NCI-H460 (cell line): ENCODE data around the gene STYK1. TPM values are rescaled to one million over a fixed set of nuclear protein-coding genes. Genes with fewer than 3 reads are reported as not detected.
"Not testable (repeated sequence)": the region's sequence is repeated elsewhere in the genome, so short reads cannot be mapped to it uniquely, and the experiment has no call there.

Experiments used
- DNase-seq: peaks from one replicate; pipeline ENCODE4 v3.0.0-alpha.2; 2016; ENCODE audit warnings: low read depth; ENCODE audit errors: extremely low read depth
- total RNA-seq: library from RNA; depleted of rRNA; stranded (reverse); fragments of >200 nt; shearing (Covaris generic); gene quantifications from 2 replicates; pipeline ENCODE4 v1.2.3, GENCODE V29; 2014

Gene STYK1
- total RNA-seq, 1 experiment from 2014 or later: 0.89 TPM

DNA sequence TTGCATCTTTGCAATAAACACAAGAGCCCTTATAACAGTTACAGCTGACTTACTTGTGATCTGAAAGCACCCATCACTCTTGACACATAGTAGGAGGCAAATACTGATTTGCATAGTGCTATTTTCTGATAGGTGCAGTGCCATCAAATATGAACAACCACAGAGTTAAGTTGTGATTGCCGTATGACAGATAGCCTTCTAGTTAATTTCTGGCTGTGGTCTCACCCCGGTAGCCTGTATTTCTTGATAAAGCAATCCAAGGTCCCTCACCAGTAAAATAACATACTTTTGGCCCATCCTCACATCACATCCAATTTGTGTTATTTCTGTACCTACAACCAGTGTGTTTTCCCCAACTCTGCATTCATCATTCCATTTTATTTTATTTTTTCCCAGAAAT, 23.3 kb upstream of the STYK1 start:
- DNase-seq: no peak

DNA sequence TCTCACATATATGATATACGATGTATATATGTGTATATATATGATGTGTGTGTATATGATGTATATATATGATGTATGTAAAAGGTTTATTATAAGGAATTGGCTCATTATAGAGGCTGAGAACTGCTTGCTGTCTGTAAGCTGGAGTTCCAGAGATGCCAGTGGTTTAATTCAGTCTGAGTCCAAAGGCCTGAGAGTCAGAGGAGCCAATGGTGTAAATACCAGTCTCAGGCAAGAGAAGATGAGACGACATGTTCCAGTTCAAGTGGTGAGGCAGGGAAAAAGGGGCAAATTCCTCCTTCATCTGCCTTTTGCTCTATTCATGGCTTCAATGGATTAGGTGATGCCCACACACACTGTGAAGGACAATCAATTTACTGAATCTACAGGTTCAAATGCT, 17.1 kb upstream of the STYK1 start:
- no peak for DNase-seq

DNA sequence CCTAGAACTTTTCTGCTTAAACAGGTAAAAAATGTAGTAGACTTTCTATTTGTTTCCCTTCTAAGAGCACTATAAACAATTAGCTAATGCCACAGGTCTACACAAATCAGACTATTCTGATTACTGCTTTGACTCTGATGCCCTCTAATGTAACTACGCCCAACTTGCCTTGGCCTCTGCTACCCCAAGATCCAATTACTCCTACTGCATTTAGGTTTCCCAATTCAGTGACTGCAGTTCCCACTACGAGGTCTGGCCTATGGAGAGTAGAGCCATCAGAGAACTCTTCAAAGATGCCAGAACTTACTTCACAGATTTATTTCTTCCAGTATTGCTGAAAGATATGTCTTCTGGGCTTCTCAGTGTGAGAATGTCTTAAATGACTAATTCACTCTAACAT, 15.3 kb upstream of the STYK1 start:
- DNase-seq: no peak

DNA sequence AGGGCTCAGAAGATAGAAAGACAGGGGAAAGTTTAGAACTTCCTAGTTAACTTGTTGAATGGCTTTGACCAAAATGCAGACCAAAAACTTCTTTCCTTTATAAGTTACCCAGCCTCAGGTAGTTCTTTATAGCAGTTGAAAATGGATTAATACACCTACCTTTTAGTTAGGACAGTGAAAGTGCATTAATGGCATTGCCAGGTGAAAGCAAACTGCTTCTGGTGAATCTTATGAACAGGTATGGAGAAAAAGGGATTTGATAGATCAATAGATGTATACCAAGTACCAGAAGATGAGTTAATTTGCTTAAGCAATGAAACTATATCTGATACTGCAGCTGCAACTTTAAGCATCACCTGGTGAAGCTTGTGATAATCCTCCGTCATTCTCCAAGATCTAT, 14.2 kb upstream of the STYK1 start:
- no peak for DNase-seq

DNA sequence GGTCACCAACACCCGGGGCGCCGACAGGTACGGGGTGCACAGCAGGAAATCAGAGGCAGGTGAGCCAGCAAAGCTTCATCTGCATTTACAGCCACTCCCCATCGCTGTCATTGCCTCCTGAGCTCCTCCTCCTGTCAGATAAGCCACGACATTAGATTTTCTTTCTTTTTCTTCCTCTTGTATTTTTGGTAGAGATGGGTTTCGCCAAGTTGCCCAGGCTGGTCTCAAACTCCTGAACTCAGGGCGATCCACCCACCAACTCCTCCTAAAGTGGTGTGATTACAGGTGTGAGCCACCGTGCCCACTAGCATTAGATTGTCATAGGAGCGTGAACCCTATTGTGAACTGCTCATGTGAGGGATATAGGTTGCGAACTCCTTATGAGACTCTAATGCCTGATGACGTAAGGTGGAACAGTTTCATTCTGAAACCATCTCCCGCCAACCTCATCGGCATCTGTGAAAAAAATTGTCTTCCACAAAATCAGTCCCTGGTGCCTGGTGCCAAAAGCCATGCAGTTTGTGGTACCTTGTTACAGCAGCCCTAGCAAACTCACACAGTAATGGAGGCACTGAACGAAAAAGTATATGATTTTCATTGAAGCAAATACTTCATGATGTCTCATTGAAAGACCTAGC, 1.5 kb downstream of the STYK1 start:
- DNase-seq: no peak

DNA sequence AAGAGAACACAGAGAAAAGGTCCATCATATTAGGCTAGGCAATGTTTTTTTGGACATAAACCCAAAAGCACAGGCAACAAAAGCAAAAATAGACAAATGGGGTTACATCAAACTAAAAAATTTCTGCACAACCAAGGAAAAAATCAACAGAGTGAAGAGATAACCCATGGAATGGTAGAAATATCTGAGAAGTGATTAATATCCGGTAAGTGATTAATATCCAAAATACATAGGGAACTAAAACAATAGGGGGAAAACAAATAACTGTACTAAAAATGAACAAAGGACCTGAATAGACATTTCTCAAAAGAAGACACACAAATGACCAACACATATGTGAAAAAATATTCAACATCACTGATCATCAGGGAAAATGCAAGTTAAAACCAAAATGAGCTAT, 4.3 kb downstream of the STYK1 start:
- DNase-seq: no peak

DNA sequence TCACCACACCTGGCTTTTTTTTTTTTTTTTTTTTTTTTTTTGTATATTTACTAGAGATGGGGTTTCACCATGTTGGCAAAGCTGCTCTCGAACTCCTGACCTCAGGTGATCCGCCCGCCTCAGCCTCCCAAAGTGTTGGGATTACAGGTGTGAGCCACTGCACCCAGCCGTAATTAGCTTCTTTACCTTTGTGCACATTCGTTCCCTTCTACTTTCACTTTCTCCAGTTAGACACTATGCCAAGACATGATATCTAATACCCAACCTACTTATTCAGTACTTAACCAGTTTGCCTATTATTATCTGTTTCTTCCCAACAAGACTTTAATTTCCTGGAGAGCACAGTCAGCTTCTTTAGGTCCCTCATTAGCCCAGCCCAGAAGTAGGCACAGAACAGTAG, 5.3 kb downstream of the STYK1 start:
- DNase-seq: no peak

DNA sequence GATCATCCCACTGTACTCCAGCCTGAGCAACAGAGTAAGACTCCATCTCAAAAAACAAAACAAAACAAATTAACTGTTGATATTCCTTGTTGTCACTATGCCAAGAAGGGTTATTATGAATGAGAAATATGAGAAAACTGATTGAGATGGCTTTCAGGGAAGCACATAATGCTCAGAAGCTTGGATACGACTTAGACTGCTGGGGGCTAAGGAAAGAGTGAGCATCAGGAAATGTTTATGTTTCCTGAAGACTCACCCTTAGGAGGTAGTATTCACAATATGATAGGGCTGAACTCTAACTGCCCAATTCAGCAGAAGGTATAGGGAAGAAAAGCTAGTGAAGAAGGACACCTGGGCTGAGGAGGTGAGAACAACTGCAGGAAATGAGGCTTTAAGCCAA, 6.3 kb downstream of the STYK1 start:
- no peak for DNase-seq

DNA sequence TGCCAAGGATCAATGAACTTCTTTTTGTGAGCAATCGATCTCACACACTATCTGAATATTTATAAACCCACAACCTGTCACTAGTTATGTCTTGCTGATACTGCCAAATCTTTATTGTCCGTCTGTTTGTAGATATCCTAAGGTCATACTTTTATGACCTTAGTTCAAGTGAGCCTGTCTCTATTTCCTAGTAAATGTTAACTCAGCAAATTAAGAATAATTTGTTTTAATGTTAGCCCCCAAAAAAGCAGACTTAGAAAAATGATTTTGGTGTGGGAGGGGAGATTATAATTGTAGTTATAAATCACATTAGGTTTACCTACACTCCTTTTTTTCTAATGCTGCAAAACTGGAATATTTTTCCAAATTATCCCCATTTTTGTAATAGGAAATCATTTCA, 9.4 kb downstream of the STYK1 start:
- DNase-seq: no peak

DNA sequence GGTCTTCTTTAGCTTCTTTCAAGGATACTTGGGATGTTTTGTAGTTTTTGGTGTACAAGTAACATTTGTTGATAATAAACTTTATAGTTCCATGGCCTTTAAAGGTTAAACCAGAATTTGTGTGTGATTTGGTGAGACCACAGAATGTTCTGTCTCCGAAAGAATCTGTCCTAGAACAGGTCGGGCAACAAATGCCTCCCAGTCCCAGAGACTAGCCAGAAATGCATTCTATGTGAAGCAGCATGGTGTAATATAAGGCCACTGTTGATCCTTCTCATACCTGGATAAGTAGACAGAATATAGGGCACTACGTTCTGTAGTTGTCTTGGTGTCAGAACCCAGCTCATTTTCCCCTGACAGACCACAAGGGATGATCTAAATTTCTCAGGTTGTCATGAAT, 10.0 kb downstream of the STYK1 start:
- no peak for DNase-seq

DNA sequence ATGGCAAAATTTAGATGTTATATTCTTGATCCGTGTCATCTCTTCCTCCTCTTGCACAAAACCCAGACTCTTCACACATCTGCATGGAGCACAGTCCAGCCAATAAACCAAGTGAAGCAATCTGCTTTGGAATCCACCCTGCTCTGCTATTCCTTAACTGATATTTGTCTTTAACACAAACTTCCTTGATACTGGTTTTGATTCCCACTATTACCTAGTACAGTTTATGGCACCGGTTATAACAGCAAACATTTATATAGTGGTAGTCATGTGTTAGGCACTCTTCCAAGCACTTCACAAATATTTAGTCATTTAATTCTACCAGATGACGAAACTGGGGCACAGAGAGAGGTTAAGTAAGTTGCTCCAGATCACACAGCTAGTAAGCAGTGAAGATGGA, 12.5 kb downstream of the STYK1 start:
- DNase-seq: no peak

DNA sequence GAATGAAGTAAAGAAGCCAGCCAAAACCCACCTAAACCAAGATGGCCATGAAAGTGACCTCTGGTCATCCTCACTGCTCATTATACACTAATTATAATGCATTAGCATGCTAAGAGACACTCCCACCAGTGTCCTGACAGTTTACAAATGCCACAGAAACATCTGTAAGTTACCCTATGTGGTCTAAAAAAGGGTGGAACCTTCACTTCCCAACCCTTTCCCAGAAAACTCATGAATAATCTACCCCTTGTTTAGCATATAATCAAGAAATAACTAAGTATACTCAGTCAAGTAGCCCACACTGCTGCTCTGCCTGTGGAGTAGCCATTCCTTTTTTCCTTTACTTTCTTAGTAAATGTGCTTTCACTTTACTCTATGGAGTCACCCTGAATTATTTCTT, 19.8 kb downstream of the STYK1 start:
- no peak for DNase-seq

DNA sequence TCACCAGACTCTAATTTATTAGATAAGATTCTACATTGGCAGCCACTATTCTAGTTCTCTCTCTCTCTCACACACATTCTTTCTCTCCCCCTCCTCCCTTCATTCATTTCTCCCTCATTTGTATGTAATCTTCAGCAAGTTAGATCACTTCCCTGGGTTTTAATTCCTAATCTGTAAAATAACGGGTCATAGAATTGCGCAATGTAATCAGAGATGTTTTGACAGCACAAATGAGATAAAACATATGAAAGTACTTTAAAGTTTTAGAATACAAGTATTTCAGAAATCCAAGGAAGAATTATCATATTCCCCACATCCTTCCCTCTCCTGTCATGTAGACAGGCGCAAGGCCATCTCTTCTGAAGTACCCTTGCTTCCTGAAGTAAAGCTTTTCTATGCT, 21.7 kb downstream of the STYK1 start:
- no peak for DNase-seq

DNA sequence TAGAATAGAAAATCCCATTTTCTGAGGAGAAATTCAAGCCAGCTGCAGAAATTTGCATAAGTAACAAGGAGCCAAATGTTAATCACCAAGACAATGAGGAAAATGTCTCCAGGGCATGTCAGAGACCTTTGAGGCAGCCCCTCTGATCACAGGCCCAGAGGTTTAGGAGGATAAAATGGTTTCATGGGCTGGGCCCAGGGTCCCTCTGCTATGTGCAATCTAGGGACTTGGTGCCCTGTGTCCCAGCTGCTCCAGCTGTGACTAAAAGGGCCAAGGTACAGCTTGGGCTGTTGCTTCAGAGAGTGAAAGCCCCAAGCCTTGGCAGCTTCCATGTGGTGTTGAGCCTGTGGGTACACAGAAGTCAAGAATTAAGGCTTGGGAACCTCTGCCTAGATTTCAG, 27.3 kb downstream of the STYK1 start:
- not testable (repeated sequence) for DNase-seq

DNA sequence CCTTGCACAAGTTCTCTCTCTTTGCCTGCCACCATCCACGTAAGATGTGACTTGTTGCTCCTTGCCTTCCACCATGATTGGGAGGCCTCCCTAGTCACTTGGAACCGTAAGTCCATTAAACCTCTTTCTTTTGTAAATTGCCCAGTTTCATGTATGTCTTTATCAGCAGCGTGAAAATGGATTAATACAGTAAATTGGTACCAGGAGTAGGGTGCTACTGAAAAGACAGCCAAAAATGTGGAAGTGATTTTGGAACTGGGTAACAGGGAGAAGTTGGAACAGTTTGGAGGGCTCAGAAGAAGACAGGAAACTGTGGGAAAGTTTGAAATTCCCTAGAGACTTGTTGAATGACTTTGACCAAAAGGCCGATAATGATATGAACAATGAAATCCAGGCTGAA, 27.9 kb downstream of the STYK1 start:
- DNase-seq: no peak

DNA sequence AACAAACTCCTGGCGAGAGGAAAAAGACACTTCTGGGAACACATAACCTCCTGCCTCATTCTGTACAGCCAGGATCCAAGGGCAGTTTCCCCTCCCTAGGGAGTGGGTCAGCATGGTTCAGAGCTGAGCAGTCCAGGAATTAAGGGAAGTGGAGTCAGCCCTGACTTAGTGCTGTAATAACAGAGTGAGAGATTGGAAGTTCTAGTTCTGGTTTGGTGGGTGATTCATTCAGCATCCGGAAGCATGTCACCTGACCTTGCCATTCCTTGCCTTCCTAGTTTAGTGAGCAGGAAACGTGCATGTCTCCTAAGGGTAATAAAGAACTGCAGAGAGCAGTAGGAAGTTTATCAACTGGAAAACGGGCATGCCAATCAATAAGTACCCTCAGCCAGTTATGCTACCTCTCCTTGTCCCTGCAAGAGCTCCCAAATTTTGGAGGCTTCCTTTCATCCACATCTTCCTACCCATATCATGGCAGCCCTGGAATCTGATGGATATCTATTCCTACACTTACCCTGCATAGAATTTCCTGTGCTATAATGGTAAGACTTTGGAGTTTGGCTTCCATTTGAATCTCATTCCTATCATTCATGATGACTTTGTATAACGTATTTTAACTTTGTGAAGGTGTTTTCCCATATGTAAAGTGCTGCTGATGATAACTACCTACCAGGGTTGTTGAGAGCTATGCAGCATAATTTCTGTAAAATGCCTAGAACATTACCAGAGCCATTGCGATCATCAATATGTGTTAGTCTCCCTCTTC, 31.9 kb downstream of the STYK1 start:
- no peak for DNase-seq

DNA sequence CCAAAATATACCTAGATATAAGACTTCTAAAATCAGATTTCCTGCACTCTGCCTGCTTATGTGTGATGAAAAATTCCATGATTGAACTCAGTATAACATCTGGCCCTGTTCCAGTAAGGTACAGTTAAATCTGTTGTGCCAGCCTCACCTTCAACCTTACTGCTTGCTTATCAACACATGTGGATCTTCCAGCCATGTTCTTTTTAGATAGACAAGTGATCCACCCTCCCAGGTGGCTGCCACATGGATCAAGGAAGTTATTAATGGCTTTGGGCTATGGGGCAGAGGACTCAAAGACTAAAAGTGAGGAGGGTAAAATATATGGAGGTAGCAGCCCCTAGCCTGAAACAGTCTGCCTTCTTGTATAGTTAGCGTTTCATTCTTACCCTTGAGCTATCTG, 35.1 kb downstream of the STYK1 start:
- DNase-seq: no peak

DNA sequence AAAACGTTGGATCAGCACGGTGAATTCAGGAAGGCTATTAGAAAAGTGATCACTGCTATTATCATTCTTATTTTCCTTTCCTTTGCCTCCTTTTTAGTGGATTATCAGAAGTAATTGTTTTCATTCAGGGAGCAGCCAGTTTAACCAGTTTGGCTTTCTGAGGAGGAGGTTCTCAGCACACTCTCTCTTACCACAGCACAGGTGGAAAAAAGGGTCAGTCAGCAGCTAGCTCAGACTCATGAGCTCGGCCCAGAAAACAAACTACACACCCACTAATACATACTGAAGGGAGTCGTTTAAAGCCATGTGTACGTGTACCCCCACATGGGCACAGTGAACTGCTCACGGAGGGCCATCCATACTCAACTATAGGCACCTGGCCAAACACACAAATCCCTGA, 37.2 kb downstream of the STYK1 start:
- DNase-seq: no peak

DNA sequence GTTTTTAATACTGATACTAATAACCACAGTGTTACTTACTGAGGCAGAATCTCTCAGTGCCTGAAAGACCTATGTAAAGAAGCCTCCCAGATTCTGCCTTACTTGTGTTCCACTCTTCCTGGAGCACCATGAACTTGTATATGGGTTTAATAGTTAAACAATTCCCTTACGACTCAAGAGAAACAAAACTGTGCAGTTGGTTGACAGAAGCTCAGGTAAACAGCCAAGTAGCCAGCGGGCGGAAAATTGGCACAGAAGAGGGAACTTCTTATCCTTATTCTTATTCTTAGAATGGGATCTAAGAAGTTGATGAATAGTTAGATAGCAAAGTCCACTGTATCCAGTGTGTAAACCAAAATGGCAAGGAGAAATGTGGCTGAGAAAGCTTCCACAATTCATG, 37.7 kb downstream of the STYK1 start:
- no peak for DNase-seq

DNA sequence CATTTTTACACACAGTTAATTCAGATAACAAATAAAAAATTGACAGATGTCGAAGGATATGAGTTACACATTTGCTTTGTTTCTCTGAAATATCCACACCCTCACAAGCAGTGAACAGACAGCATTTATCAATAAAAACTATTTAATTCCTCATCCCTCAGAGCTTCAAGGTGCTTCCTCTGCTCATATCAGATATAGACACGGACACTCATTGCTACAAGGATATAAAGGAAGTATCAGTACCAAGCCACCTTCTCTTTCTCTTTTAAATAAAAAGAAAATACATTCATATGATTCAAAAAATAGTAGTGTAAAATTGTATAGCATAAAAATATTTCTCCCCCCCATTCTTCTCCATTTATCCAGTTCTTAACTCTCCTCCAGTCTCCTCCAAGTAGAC, 38.5 kb downstream of the STYK1 start:
- no peak for DNase-seq

DNA sequence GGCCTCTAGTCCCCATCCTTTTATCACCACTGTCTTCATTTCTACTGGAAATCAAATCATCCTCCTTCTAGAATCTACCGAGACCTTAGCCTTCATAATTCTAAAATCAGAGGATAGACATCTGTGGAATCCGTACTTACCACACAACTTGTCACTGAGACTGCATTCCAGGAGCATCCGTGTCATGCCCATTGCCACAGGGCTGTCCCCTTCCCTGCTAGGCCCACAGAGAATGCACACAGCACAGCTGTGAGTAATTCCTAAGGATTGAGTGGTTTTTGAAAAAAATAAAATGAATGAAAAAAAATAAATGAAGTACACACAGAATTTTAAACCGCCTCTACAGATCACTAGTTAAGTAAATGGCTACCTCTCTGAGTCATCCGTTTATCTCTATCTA, 39.4 kb downstream of the STYK1 start:
- DNase-seq: no peak

DNA sequence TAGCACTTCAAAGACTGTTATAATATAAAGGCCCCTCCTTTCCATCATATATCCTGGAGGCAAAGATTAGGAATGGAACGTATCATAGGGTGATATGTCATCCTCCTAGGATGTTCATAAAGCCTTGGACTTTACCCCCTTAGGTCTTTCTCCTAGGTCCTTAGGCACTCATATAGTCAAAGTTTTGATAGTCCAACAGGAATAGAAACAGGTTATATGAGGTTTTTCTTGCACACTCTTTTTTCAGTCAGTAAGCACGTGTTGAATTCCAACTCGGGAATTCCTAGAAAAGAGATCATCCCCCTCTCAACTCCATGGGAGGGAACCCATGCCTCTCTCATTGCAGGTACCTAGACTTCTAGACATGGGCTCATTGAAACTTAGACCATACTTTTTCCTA, 40.3 kb downstream of the STYK1 start:
- DNase-seq: no peak

DNA sequence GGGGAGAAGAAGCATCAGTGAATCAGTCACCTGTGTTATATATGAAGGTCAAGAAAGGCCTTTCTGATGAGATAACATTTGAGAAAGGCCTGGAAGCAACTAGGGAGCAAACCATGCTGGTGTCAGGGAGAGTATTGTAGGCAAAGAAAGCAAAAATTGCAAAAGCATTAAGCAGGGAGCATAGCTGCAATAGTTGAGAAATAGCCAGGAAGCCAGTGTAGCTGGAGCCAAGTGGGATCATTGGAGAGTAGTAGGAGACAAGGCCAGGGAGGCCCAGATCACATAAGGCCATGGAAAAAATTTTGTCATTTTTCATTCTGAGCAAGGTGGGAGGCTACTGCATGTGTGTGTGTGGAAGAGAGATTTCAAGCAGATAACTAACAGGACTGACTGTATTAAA, 41.6 kb downstream of the STYK1 start:
- DNase-seq: no peak
